Measurements from ENCODE around the gene ARAP3.
"Not testable (repeated sequence)": the region's sequence is repeated elsewhere in the genome, so short reads cannot be mapped to it uniquely, and the experiment has no call there.

The ARAP3 gene

GRCh38 chr5:141615991-141616720 lies 65.9 kb downstream of the ARAP3 start:
- Histone ChIP-seq H3K4me3 (ENCODE audit: low read length) (no peak overlapping the region), H3K4me1 (ENCODE audit: control insufficient read depth, insufficient read depth, low read length) (peaks cover 31% of the 10 kb centered on the region), H3K36me3 (ENCODE audit: control insufficient read depth, insufficient read depth, low read length) (no peaks in the 10 kb centered on the region), H3K27me3 (ENCODE audit: control insufficient read depth, insufficient read depth, low read length) (no peaks in the 10 kb centered on the region), H3K9me3 (ENCODE audit: control insufficient read depth, low read length) (no peaks in the 10 kb centered on the region), H3K9ac (ENCODE audit: low read length) (no peak overlapping the region)

GRCh38 chr5:141613344-141613743 lies 68.7 kb downstream of the ARAP3 start:
- peaks cover 48% of the 10 kb centered on the region for H3K4me1 ChIP-seq (ENCODE audit: control insufficient read depth, insufficient read depth, low read length)
- H3K27me3 ChIP-seq (ENCODE audit: control insufficient read depth, insufficient read depth, low read length), result no peaks in the 10 kb centered on the region
- no peak overlapping the region for H3K9ac ChIP-seq (ENCODE audit: low read length)
- H3K4me3 ChIP-seq (ENCODE audit: low read length), result no peak overlapping the region
- no peaks in the 10 kb centered on the region for H3K9me3 ChIP-seq (ENCODE audit: control insufficient read depth, low read length)
- H3K36me3 ChIP-seq (ENCODE audit: control insufficient read depth, insufficient read depth, low read length), result no peaks in the 10 kb centered on the region

GRCh38 chr5:141611289-141611688 lies 70.7 kb downstream of the ARAP3 start:
- Histone ChIP-seq H3K4me3 (ENCODE audit: low read length) (no peak overlapping the region), H3K27me3 (ENCODE audit: control insufficient read depth, insufficient read depth, low read length) (no peaks in the 10 kb centered on the region), H3K4me1 (ENCODE audit: control insufficient read depth, insufficient read depth, low read length) (peaks cover 47% of the 10 kb centered on the region)

GRCh38 chr5:141609921-141610320 lies 72.1 kb downstream of the ARAP3 start:
- not testable (repeated sequence) for H3K27me3 ChIP-seq (ENCODE audit: control insufficient read depth, insufficient read depth, low read length); H3K4me3 ChIP-seq (ENCODE audit: low read length); H3K9ac ChIP-seq (ENCODE audit: low read length); H3K9me3 ChIP-seq (ENCODE audit: control insufficient read depth, low read length); H3K36me3 ChIP-seq (ENCODE audit: control insufficient read depth, insufficient read depth, low read length)
- H3K4me1 ChIP-seq (ENCODE audit: control insufficient read depth, insufficient read depth, low read length), result peaks cover 45% of the 10 kb centered on the region

More at GRCh38 chr5:141611289-141611688, 70.7 kb downstream of the ARAP3 start:
- H3K36me3 ChIP-seq (ENCODE audit: control insufficient read depth, insufficient read depth, low read length), result no peaks in the 10 kb centered on the region
- H3K9me3 ChIP-seq (ENCODE audit: control insufficient read depth, low read length), result no peaks in the 10 kb centered on the region
- H3K9ac ChIP-seq (ENCODE audit: low read length), result no peak overlapping the region

- no peak overlapping the region for H3K9ac ChIP-seq (ENCODE audit: low read length)
- no peak overlapping the region for H3K4me3 ChIP-seq (ENCODE audit: low read length)
- H3K9me3 ChIP-seq (ENCODE audit: control insufficient read depth, low read length), result no peaks in the 10 kb centered on the region
- H3K36me3 ChIP-seq (ENCODE audit: control insufficient read depth, insufficient read depth, low read length), result no peaks in the 10 kb centered on the region
- H3K27me3 ChIP-seq (ENCODE audit: control insufficient read depth, insufficient read depth, low read length), result no peaks in the 10 kb centered on the region
- peaks cover 51% of the 10 kb centered on the region for H3K4me1 ChIP-seq (ENCODE audit: control insufficient read depth, insufficient read depth, low read length)
Observed at GRCh38 chr5:141609044-141609443, 73.0 kb downstream of the ARAP3 start.

- Histone ChIP-seq H3K9ac (ENCODE audit: low read length) (peak overlapping the region; percentile 25), H3K9me3 (ENCODE audit: control insufficient read depth, low read length) (no peaks in the 10 kb centered on the region), H3K27me3 (ENCODE audit: control insufficient read depth, insufficient read depth, low read length) (no peaks in the 10 kb centered on the region), H3K36me3 (ENCODE audit: control insufficient read depth, insufficient read depth, low read length) (no peaks in the 10 kb centered on the region), H3K4me1 (ENCODE audit: control insufficient read depth, insufficient read depth, low read length) (peaks cover 51% of the 10 kb centered on the region), H3K4me3 (ENCODE audit: low read length) (no peak overlapping the region)
Observed at GRCh38 chr5:141608557-141608956, 73.5 kb downstream of the ARAP3 start.

- Histone ChIP-seq H3K9ac (ENCODE audit: low read length) (peak overlapping the region; percentile 25), H3K4me3 (ENCODE audit: low read length) (no peak overlapping the region), H3K4me1 (ENCODE audit: control insufficient read depth, insufficient read depth, low read length) (peaks cover 50% of the 10 kb centered on the region), H3K36me3 (ENCODE audit: control insufficient read depth, insufficient read depth, low read length) (no peaks in the 10 kb centered on the region), H3K27me3 (ENCODE audit: control insufficient read depth, insufficient read depth, low read length) (no peaks in the 10 kb centered on the region), H3K9me3 (ENCODE audit: control insufficient read depth, low read length) (no peaks in the 10 kb centered on the region)
Observed at GRCh38 chr5:141608046-141608445, 74.0 kb downstream of the ARAP3 start.

GRCh38 chr5:141605523-141606277 lies 76.3 kb downstream of the ARAP3 start:
- H3K9me3 ChIP-seq (ENCODE audit: control insufficient read depth, low read length), result no peaks in the 10 kb centered on the region
- H3K4me3 ChIP-seq (ENCODE audit: low read length), result no peak overlapping the region
- peaks cover 45% of the 10 kb centered on the region for H3K4me1 ChIP-seq (ENCODE audit: control insufficient read depth, insufficient read depth, low read length)
- H3K9ac ChIP-seq (ENCODE audit: low read length), result no peak overlapping the region
- H3K27me3 ChIP-seq (ENCODE audit: control insufficient read depth, insufficient read depth, low read length), result no peaks in the 10 kb centered on the region
- no peaks in the 10 kb centered on the region for H3K36me3 ChIP-seq (ENCODE audit: control insufficient read depth, insufficient read depth, low read length)

GRCh38 chr5:141603923-141604717 lies 77.9 kb downstream of the ARAP3 start:
- Histone ChIP-seq H3K27me3 (ENCODE audit: control insufficient read depth, insufficient read depth, low read length) (no peaks in the 10 kb centered on the region), H3K4me3 (ENCODE audit: low read length) (no peak overlapping the region), H3K36me3 (ENCODE audit: control insufficient read depth, insufficient read depth, low read length) (no peaks in the 10 kb centered on the region), H3K4me1 (ENCODE audit: control insufficient read depth, insufficient read depth, low read length) (peaks cover 36% of the 10 kb centered on the region), H3K9ac (ENCODE audit: low read length) (no peak overlapping the region), H3K9me3 (ENCODE audit: control insufficient read depth, low read length) (no peaks in the 10 kb centered on the region)
